Naive thymus-derived CD8-positive, alpha-beta T cell (primary cell): ENCODE data around the gene SBF2. TPM values are rescaled to one million over a fixed set of nuclear protein-coding genes. Genes with fewer than 3 reads are reported as not detected.

Source experiments
- ATAC-seq, 2 donors: fragments of 150-1000 bp; cut with Tn5 transposase in 1 of 2; sonication (Bioruptor Pico), chemical (Tn5 transposase) in 1 of 2; 1 replicate in 1 of 2; 2 replicates in 1 of 2; pipeline ENCODE4 v1.10.0; 2021; ENCODE audit warnings: mild to moderate bottlenecking in 2 of 2, moderate library complexity in 2 of 2
- POLR2A ChIA-PET: fragments of 350-600 bp; sonication (Branson Sonifier 250); formaldehyde crosslinking; loops from one replicate; lab custom pipeline; 2021; ENCODE audit warnings: antibody characterized with exemption; lab: Charles Lee
- DNase-seq, 10 donors: peaks; one replicate each; pipeline versions ENCODE4 v3.0.0 to v3.0.0-alpha.2; 2020 to 2022
- H3K27ac Mint-ChIP-seq, 10 donors: one replicate each; pipeline ENCODE4 v1.8.0; 2020 to 2022; ENCODE audit warnings: mild to moderate bottlenecking in 10 of 10, mixed read lengths in 10 of 10, moderate library complexity in 4 of 10, inconsistent platforms in 1 of 10
- H3K27me3 Mint-ChIP-seq, 5 donors: one replicate each; pipeline ENCODE4 v1.8.0; 2021 to 2022; ENCODE audit warnings: mixed read lengths in 5 of 5
- H3K36me3 Mint-ChIP-seq, 3 donors: one replicate each; pipeline ENCODE4 v1.8.0; 2020 to 2022; ENCODE audit warnings: mixed read lengths in 3 of 3, mild to moderate bottlenecking in 2 of 3, inconsistent platforms in 1 of 3
- H3K4me1 Mint-ChIP-seq, 4 donors: one replicate each; pipeline ENCODE4 v1.8.0; 2021 to 2022; ENCODE audit warnings: mixed read lengths in 4 of 4
- H3K4me3 Mint-ChIP-seq, 10 donors: one replicate each; pipeline ENCODE4 v1.8.0; 2020 to 2022; ENCODE audit warnings: mild to moderate bottlenecking in 10 of 10, mixed read lengths in 10 of 10, moderate library complexity in 6 of 10, inconsistent platforms in 1 of 10
- H3K9me3 Mint-ChIP-seq, 9 donors: one replicate each; pipeline ENCODE4 v1.8.0; 2020 to 2022; ENCODE audit warnings: mixed read lengths in 9 of 9, mild to moderate bottlenecking in 3 of 9, inconsistent platforms in 1 of 9, moderate library complexity in 1 of 9
- polyA plus RNA-seq, 3 donors: library from polyadenylated mRNA; unstranded; fragments of 300-500 nt; fragmentation: Illumina TruSeq; gene quantifications; one replicate each; pipeline ENCODE4 v1.2.3, GENCODE V29; 2021
- total RNA-seq, 8 experiments: library from RNA in 2 of 8; stranded (reverse) in 2 of 8; gene quantifications; one replicate each; pipeline ENCODE4 v1.2.3 and lab custom pipeline; 2021 to 2026

Gene SBF2
- total and polyA plus RNA-seq, 5 experiments from 2014 or later: 2.0 to 14.6 (median 4.9) TPM

GRCh38 chr11:9977554-9977953 lies 316.5 kb downstream of the SBF2 start:
- H3K27me3 Mint-ChIP-seq: no peaks in the 10 kb centered on the region
- no peak for ATAC-seq
- no peaks in the 10 kb centered on the region for H3K9me3 Mint-ChIP-seq
- H3K4me3 Mint-ChIP-seq: no peak overlapping the region
- POLR2A ChIA-PET: no interaction called here
- H3K4me1 Mint-ChIP-seq: peaks cover 0 to 1% (median 0%) of the 10 kb centered on the region in 4 donors
- no peak for DNase-seq
- H3K27ac Mint-ChIP-seq: no peak overlapping the region
- H3K36me3 Mint-ChIP-seq: peaks cover 6 to 23% (median 11%) of the 10 kb centered on the region in 3 donors

DNA sequence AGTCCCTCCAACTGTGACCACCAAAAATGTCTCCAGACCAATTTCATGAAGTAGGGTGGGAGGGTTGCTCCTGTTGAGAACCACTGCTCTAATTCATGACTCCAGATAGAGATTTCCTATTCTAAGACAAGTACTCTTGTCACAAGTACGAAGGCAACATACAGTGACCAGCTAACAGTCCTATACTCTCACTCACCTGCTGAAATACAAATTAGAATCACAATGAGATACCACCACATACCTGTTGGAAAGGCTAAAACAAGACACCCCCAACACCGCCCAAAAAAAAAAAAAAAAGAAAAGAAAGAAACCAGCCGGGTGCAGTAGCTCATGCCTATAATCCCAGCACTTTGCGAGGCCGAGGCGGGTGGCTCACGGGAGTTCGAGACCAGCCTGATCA lies 319.6 kb downstream of the SBF2 start:
- Mint-ChIP-seq H3K4me1 (no peaks in the 10 kb centered on the region), H3K4me3 (no peak overlapping the region), H3K9me3 (no peaks in the 10 kb centered on the region), H3K36me3 (peaks cover 0 to 19% (median 5%) of the 10 kb centered on the region in 3 donors), H3K27ac (no peak overlapping the region), H3K27me3 (no peaks in the 10 kb centered on the region)
- ATAC-seq (no peak), DNase-seq (no peak)
- POLR2A ChIA-PET: no interaction called here

- POLR2A ChIA-PET: no interaction called here
- H3K4me1 Mint-ChIP-seq: no peaks in the 10 kb centered on the region
- H3K27me3 Mint-ChIP-seq: no peaks in the 10 kb centered on the region
- H3K27ac Mint-ChIP-seq: no peak overlapping the region
- no peak overlapping the region for H3K4me3 Mint-ChIP-seq
- ATAC-seq (no peak), DNase-seq (no peak)
- peaks cover 0 to 19% (median 5%) of the 10 kb centered on the region in 3 donors for H3K36me3 Mint-ChIP-seq
- no peaks in the 10 kb centered on the region for H3K9me3 Mint-ChIP-seq
Observed at GRCh38 chr11:9973921-9974320, 320.1 kb downstream of the SBF2 start.

GRCh38 chr11:9972989-9973388 lies 321.0 kb downstream of the SBF2 start:
- Mint-ChIP-seq H3K4me3 (no peak overlapping the region), H3K27me3 (no peaks in the 10 kb centered on the region), H3K27ac (no peak overlapping the region), H3K36me3 (peaks cover 0 to 19% (median 5%) of the 10 kb centered on the region in 3 donors), H3K4me1 (no peaks in the 10 kb centered on the region), H3K9me3 (no peaks in the 10 kb centered on the region)
- peak in 4 of 10 donors; percentile 3 to 45 (median 34) for DNase-seq
- POLR2A ChIA-PET: no interaction called here
- ATAC-seq: peak; percentile 46 to 59

- H3K27me3 Mint-ChIP-seq: no peaks in the 10 kb centered on the region
- H3K4me1 Mint-ChIP-seq: no peaks in the 10 kb centered on the region
- no peaks in the 10 kb centered on the region for H3K9me3 Mint-ChIP-seq
- no peak for ATAC-seq
- POLR2A ChIA-PET: no interaction called here
- H3K4me3 Mint-ChIP-seq: no peak overlapping the region
- DNase-seq: no peak
- peaks cover 0 to 23% (median 5%) of the 10 kb centered on the region in 3 donors for H3K36me3 Mint-ChIP-seq
- H3K27ac Mint-ChIP-seq: no peak overlapping the region
Observed at GRCh38 chr11:9971894-9972293, 322.1 kb downstream of the SBF2 start.

- no peak overlapping the region for H3K27ac Mint-ChIP-seq
- no peaks in the 10 kb centered on the region for H3K4me1 Mint-ChIP-seq
- H3K27me3 Mint-ChIP-seq: no peaks in the 10 kb centered on the region
- POLR2A ChIA-PET: no interaction called here
- H3K36me3 Mint-ChIP-seq: peaks cover 2 to 16% (median 4%) of the 10 kb centered on the region in 3 donors
- no peaks in the 10 kb centered on the region for H3K9me3 Mint-ChIP-seq
- no peak overlapping the region for H3K4me3 Mint-ChIP-seq
- no peak for DNase-seq
- ATAC-seq: no peak
Observed at GRCh38 chr11:9969068-9969467, 325.0 kb downstream of the SBF2 start.

DNA sequence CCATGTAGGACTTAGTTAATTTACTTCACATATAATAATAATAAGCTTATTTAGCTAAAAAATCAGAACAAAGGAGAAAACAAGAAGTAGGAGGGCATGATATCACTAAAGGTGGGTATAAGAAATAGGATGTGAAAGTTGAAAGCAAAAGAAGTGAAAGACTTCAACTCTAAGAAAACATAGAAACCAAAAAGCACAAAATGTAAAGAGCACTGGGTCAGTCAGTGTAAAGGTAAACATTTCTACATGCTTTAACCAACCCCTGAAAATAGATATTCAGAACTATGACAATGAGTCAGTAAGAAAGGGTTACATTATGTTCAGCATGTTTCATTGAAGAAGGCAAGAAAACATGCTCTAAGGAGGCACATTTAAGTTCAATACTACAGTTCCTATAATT lies 331.3 kb downstream of the SBF2 start:
- no peak overlapping the region for H3K4me3 Mint-ChIP-seq
- no peaks in the 10 kb centered on the region for H3K9me3 Mint-ChIP-seq
- H3K27ac Mint-ChIP-seq: no peak overlapping the region
- no peak for DNase-seq
- no peaks in the 10 kb centered on the region for H3K27me3 Mint-ChIP-seq
- H3K4me1 Mint-ChIP-seq: peaks cover 0 to 5% (median 0%) of the 10 kb centered on the region in 4 donors
- POLR2A ChIA-PET: no interaction called here
- H3K36me3 Mint-ChIP-seq: peaks cover 3 to 46% (median 31%) of the 10 kb centered on the region in 3 donors
- no peak for ATAC-seq

- Mint-ChIP-seq H3K4me3 (no peak overlapping the region), H3K9me3 (peaks cover 0 to 2% (median 0%) of the 10 kb centered on the region in 9 donors), H3K27ac (no peak overlapping the region), H3K27me3 (no peaks in the 10 kb centered on the region), H3K36me3 (peaks cover 0 to 39% (median 29%) of the 10 kb centered on the region in 3 donors), H3K4me1 (no peaks in the 10 kb centered on the region)
- POLR2A ChIA-PET: interaction anchor here (0.5 kb wide), 1 partner anchor 25 kb away, joined by 3 read pairs; no protein-coding TSS in a partner anchor
- DNase-seq (no peak), ATAC-seq (no peak)
Observed at GRCh38 chr11:9957072-9957471, 336.9 kb downstream of the SBF2 start.

GRCh38 chr11:9956483-9956882 lies 337.5 kb downstream of the SBF2 start:
- Mint-ChIP-seq H3K27ac (no peak overlapping the region), H3K36me3 (peaks cover 0 to 35% (median 26%) of the 10 kb centered on the region in 3 donors), H3K4me3 (no peak overlapping the region), H3K9me3 (peaks cover 0 to 2% (median 0%) of the 10 kb centered on the region in 9 donors), H3K4me1 (no peaks in the 10 kb centered on the region), H3K27me3 (no peaks in the 10 kb centered on the region)
- POLR2A ChIA-PET: interaction anchor here (0.5 kb wide), 1 partner anchor 25 kb away, joined by 3 read pairs; no protein-coding TSS in a partner anchor
- ATAC-seq (no peak), DNase-seq (no peak)

GRCh38 chr11:9955391-9955790 lies 338.6 kb downstream of the SBF2 start:
- H3K27me3 Mint-ChIP-seq: no peaks in the 10 kb centered on the region
- no peak overlapping the region for H3K4me3 Mint-ChIP-seq
- H3K4me1 Mint-ChIP-seq: no peaks in the 10 kb centered on the region
- H3K27ac Mint-ChIP-seq: no peak overlapping the region
- peaks cover 0 to 2% (median 0%) of the 10 kb centered on the region in 9 donors for H3K9me3 Mint-ChIP-seq
- peaks cover 0 to 35% (median 20%) of the 10 kb centered on the region in 3 donors for H3K36me3 Mint-ChIP-seq
- DNase-seq: no peak
- POLR2A ChIA-PET: no interaction called here
- ATAC-seq: no peak

- POLR2A ChIA-PET: no interaction called here
Observed at GRCh38 chr11:9953994-9954626, 339.9 kb downstream of the SBF2 start.

DNA sequence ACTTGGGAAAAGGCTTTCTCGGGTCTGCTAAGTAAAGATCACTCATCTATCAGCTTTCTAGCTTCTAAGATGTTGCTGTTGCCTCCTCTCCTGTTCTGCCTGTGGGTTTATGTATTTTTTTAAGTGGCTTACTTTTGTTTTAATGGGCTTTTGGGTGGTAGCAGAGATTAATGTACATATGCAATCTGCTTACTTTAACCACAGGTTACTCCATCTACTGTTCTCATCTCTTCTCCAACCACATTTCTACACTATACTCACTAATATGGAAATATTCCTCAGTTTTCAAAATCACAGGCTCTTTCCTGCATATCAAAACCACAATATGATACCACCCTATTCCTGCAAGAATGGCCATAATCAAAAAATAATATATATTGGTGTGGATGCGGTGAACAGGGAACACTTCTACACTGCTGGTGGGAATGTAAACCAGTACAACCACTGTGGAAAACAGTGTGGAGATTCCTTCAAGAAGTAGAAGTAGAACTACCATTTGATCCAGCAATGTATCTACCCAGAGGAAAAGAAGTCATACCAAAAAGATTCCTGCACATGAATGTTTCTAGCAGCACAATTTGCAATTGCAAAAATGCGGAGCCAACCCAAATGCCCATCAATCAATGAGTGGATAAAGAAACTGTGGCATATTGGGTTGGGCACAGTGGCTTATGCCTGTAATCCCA lies 341.4 kb downstream of the SBF2 start:
- Mint-ChIP-seq H3K4me3 (no peak overlapping the region), H3K27ac (no peak overlapping the region), H3K9me3 (peaks cover 0 to 2% (median 0%) of the 10 kb centered on the region in 9 donors), H3K36me3 (peaks cover 0 to 21% (median 4%) of the 10 kb centered on the region in 3 donors), H3K27me3 (no peaks in the 10 kb centered on the region), H3K4me1 (no peaks in the 10 kb centered on the region)
- POLR2A ChIA-PET: no interaction called here
- DNase-seq: no peak
- no peak for ATAC-seq

More at GRCh38 chr11:9953994-9954626, 339.9 kb downstream of the SBF2 start:
- ATAC-seq (no peak), DNase-seq (no peak)
- H3K4me3 Mint-ChIP-seq: no peak overlapping the region
- peaks cover 0 to 24% (median 8%) of the 10 kb centered on the region in 3 donors for H3K36me3 Mint-ChIP-seq
- no peak overlapping the region for H3K27ac Mint-ChIP-seq
- no peaks in the 10 kb centered on the region for H3K27me3 Mint-ChIP-seq
- no peaks in the 10 kb centered on the region for H3K4me1 Mint-ChIP-seq
- peaks cover 0 to 2% (median 0%) of the 10 kb centered on the region in 9 donors for H3K9me3 Mint-ChIP-seq

- ATAC-seq: no peak
- peaks cover 0 to 4% (median 0%) of the 10 kb centered on the region in 9 donors for H3K9me3 Mint-ChIP-seq
Observed at GRCh38 chr11:9951807-9952206, 342.2 kb downstream of the SBF2 start.

More at GRCh38 chr11:9951807-9952206, 342.2 kb downstream of the SBF2 start:
- Mint-ChIP-seq H3K4me1 (no peaks in the 10 kb centered on the region), H3K27me3 (no peaks in the 10 kb centered on the region), H3K36me3 (peaks cover 0 to 26% (median 4%) of the 10 kb centered on the region in 3 donors), H3K27ac (peak overlapping the region in 1 of 10 donors; percentile 18), H3K4me3 (no peak overlapping the region)
- POLR2A ChIA-PET: no interaction called here
- DNase-seq: no peak
